ENCODE data around the gene ANO10. TPM values are rescaled to one million over a fixed set of nuclear protein-coding genes. Genes with fewer than 3 reads are reported as not detected.

ANO10 gene
- total and polyA plus RNA-seq, 2 of the 8 experiments (the other 6 are each of a cell fraction or from before 2014, with no cell fraction given): 38.0 to 53.2 TPM

DNA sequence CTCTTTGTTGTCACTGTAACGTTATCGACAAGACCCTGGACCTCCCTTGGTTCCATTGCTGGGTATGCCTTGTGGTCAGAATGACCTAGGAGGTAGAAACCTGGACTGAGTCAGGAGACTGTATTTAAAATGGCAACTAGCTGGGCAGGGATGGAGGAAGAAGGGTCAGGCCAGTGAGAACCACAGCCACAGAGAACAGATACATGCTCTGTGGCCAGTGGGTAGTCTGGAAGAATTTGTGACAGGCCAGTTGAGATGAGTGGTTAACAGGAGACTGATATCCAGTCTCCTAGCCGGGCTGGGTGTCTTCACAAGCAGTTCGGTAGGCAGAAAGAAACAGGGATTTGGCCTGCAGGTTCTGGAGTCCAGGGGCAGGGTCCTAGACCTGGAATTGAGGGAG lies 276.6 kb downstream of the ANO10 start (continued):
- TF ChIP-seq, protein P1, sequence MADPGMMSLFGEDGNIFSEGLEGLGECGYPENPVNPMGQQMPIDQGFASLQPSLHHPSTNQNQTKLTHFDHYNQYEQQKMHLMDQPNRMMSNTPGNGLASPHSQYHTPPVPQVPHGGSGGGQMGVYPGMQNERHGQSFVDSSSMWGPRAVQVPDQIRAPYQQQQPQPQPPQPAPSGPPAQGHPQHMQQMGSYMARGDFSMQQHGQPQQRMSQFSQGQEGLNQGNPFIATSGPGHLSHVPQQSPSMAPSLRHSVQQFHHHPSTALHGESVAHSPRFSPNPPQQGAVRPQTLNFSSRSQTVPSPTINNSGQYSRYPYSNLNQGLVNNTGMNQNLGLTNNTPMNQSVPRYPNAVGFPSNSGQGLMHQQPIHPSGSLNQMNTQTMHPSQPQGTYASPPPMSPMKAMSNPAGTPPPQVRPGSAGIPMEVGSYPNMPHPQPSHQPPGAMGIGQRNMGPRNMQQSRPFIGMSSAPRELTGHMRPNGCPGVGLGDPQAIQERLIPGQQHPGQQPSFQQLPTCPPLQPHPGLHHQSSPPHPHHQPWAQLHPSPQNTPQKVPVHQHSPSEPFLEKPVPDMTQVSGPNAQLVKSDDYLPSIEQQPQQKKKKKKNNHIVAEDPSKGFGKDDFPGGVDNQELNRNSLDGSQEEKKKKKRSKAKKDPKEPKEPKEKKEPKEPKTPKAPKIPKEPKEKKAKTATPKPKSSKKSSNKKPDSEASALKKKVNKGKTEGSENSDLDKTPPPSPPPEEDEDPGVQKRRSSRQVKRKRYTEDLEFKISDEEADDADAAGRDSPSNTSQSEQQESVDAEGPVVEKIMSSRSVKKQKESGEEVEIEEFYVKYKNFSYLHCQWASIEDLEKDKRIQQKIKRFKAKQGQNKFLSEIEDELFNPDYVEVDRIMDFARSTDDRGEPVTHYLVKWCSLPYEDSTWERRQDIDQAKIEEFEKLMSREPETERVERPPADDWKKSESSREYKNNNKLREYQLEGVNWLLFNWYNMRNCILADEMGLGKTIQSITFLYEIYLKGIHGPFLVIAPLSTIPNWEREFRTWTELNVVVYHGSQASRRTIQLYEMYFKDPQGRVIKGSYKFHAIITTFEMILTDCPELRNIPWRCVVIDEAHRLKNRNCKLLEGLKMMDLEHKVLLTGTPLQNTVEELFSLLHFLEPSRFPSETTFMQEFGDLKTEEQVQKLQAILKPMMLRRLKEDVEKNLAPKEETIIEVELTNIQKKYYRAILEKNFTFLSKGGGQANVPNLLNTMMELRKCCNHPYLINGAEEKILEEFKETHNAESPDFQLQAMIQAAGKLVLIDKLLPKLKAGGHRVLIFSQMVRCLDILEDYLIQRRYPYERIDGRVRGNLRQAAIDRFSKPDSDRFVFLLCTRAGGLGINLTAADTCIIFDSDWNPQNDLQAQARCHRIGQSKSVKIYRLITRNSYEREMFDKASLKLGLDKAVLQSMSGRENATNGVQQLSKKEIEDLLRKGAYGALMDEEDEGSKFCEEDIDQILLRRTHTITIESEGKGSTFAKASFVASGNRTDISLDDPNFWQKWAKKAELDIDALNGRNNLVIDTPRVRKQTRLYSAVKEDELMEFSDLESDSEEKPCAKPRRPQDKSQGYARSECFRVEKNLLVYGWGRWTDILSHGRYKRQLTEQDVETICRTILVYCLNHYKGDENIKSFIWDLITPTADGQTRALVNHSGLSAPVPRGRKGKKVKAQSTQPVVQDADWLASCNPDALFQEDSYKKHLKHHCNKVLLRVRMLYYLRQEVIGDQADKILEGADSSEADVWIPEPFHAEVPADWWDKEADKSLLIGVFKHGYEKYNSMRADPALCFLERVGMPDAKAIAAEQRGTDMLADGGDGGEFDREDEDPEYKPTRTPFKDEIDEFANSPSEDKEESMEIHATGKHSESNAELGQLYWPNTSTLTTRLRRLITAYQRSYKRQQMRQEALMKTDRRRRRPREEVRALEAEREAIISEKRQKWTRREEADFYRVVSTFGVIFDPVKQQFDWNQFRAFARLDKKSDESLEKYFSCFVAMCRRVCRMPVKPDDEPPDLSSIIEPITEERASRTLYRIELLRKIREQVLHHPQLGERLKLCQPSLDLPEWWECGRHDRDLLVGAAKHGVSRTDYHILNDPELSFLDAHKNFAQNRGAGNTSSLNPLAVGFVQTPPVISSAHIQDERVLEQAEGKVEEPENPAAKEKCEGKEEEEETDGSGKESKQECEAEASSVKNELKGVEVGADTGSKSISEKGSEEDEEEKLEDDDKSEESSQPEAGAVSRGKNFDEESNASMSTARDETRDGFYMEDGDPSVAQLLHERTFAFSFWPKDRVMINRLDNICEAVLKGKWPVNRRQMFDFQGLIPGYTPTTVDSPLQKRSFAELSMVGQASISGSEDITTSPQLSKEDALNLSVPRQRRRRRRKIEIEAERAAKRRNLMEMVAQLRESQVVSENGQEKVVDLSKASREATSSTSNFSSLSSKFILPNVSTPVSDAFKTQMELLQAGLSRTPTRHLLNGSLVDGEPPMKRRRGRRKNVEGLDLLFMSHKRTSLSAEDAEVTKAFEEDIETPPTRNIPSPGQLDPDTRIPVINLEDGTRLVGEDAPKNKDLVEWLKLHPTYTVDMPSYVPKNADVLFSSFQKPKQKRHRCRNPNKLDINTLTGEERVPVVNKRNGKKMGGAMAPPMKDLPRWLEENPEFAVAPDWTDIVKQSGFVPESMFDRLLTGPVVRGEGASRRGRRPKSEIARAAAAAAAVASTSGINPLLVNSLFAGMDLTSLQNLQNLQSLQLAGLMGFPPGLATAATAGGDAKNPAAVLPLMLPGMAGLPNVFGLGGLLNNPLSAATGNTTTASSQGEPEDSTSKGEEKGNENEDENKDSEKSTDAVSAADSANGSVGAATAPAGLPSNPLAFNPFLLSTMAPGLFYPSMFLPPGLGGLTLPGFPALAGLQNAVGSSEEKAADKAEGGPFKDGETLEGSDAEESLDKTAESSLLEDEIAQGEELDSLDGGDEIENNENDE (IDR thresholded peaks at IDR 0.05; ENCODE audit: insufficient replicate concordance, low read length): no peak

Measured in H1 (cell line).